Neural progenitor cell (in vitro differentiated cells): Measurements from ENCODE around the gene PIP4K2A.

Experiments
- EZH2phosphoT487 ChIP-seq: fragments of 200-600 bp; sonication (generic); IDR thresholded peaks from 2 replicates; pipeline ENCODE4 v1.6.1; 2017; ENCODE audit warnings: antibody characterized with exemption
- TF ChIP-seq, protein P1 (sequence below): fragments of 200-600 bp; sonication (generic); IDR thresholded peaks from 2 replicates; pipeline ENCODE4 v1.5.1; 2017; ENCODE audit warnings: antibody characterized with exemption, mild to moderate bottlenecking

GRCh38 chr10:22564060-22564459 is 150.3 kb downstream of the PIP4K2A start:
- TF ChIP-seq, protein P1, sequence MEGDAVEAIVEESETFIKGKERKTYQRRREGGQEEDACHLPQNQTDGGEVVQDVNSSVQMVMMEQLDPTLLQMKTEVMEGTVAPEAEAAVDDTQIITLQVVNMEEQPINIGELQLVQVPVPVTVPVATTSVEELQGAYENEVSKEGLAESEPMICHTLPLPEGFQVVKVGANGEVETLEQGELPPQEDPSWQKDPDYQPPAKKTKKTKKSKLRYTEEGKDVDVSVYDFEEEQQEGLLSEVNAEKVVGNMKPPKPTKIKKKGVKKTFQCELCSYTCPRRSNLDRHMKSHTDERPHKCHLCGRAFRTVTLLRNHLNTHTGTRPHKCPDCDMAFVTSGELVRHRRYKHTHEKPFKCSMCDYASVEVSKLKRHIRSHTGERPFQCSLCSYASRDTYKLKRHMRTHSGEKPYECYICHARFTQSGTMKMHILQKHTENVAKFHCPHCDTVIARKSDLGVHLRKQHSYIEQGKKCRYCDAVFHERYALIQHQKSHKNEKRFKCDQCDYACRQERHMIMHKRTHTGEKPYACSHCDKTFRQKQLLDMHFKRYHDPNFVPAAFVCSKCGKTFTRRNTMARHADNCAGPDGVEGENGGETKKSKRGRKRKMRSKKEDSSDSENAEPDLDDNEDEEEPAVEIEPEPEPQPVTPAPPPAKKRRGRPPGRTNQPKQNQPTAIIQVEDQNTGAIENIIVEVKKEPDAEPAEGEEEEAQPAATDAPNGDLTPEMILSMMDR: no peak
- no peak for TF ChIP-seq EZH2phosphoT487
